Measurements from ENCODE around the gene CCNL2. TPM values are rescaled to one million over a fixed set of nuclear protein-coding genes. Genes with fewer than 3 reads are reported as not detected.

The CCNL2 gene
- total and polyA plus RNA-seq, 2 of the 13 experiments (the other 11 are each of a cell fraction or from before 2014, with no cell fraction given), result 105 to 340 TPM

DNA sequence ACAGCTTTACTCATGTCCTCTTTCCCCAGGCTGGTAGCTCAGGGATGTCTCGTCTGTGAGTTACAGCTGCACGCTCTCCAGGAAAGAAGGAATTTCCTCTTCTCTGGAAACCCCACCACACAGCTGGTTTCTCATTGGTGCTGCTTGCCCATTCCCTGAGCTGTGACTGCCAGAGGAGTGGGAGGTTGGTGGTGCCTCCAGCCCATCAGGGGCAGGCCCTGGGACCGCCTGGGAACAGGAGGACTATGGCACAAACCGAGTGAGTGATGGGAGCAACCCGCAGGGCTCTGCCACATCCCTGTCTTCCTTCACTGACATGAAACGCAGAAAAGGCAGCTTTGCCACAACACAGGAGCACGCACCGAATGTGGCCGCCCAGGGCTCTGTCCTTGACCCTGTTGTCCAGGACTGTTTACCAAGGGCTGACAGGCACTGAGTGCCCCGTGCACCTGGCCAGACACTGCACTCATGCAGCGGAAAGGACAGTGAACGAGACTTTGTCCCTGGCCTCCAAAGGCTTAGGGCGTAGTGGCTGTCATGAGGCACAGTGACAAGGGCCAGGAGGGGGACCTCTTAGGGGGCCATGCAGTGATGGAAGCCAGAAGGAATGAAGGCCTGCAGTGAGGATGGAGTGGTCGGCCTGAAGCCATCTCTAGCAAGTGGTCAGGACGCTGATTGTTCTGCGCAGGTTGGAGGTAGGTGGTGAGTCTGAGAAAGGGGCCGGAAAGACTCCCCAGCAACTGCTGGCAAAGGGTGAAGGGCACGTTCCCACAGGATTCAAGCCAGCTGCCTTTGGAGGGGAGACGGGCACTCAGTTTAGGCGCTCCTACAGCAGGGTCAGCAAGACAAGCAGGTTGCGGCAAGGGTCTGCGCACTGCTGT, 1.7 kb upstream of the CCNL2 start (continued):
- TF ChIP-seq, protein P1, sequence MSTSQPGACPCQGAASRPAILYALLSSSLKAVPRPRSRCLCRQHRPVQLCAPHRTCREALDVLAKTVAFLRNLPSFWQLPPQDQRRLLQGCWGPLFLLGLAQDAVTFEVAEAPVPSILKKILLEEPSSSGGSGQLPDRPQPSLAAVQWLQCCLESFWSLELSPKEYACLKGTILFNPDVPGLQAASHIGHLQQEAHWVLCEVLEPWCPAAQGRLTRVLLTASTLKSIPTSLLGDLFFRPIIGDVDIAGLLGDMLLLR (CRISPR knock-in tag; IDR thresholded peaks at IDR 0.05), result no peak; the same call in 1 of the 2 replicates
- TF ChIP-seq AGO2 (optimal IDR thresholded peaks at IDR 0.05; ENCODE audit: low read depth, low read length) (peak; percentile 90), ZNF136 (CRISPR knock-in tag; IDR thresholded peaks at IDR 0.05; ENCODE audit: low read depth) (0 out of 2 replicates have a peak, but pooled peaks have one; percentile 46), SMARCC2 (IDR thresholded peaks at IDR 0.05) (no peak), NKX3-1 (CRISPR knock-in tag; IDR thresholded peaks at IDR 0.05) (peak; percentile 80; the same call in 1 of the 2 replicates), ZMAT3 (CRISPR knock-in tag; conservative IDR thresholded peaks at IDR 0.05) (peak; percentile 90), WIZ (CRISPR knock-in tag; IDR thresholded peaks at IDR 0.05) (no peak), ZNF557 (CRISPR knock-in tag; IDR thresholded peaks at IDR 0.05) (peak; percentile 79; the same call in 1 of the 2 replicates), ZBTB7B (CRISPR knock-in tag; IDR thresholded peaks at IDR 0.05) (peak; percentile 86), ERF (CRISPR knock-in tag; IDR thresholded peaks at IDR 0.05) (peak; percentile 98), KLF15 (CRISPR knock-in tag; IDR thresholded peaks at IDR 0.05; ENCODE audit: borderline replicate concordance) (no peak)
- TF ChIP-seq, protein P2, sequence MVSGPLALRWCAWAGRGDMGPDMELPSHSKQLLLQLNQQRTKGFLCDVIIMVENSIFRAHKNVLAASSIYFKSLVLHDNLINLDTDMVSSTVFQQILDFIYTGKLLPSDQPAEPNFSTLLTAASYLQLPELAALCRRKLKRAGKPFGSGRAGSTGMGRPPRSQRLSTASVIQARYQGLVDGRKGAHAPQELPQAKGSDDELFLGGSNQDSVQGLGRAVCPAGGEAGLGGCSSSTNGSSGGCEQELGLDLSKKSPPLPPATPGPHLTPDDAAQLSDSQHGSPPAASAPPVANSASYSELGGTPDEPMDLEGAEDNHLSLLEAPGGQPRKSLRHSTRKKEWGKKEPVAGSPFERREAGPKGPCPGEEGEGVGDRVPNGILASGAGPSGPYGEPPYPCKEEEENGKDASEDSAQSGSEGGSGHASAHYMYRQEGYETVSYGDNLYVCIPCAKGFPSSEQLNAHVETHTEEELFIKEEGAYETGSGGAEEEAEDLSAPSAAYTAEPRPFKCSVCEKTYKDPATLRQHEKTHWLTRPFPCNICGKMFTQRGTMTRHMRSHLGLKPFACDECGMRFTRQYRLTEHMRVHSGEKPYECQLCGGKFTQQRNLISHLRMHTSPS (CRISPR knock-in tag; IDR thresholded peaks at IDR 0.05; ENCODE audit: low read depth), result peak; percentile 75; the same call in 1 of the 2 replicates
- TF ChIP-seq, protein P3, sequence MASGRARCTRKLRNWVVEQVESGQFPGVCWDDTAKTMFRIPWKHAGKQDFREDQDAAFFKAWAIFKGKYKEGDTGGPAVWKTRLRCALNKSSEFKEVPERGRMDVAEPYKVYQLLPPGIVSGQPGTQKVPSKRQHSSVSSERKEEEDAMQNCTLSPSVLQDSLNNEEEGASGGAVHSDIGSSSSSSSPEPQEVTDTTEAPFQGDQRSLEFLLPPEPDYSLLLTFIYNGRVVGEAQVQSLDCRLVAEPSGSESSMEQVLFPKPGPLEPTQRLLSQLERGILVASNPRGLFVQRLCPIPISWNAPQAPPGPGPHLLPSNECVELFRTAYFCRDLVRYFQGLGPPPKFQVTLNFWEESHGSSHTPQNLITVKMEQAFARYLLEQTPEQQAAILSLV (CRISPR knock-in tag; IDR thresholded peaks at IDR 0.05; ENCODE audit: borderline replicate concordance), result peak; percentile 98
- TF ChIP-seq, protein P4, sequence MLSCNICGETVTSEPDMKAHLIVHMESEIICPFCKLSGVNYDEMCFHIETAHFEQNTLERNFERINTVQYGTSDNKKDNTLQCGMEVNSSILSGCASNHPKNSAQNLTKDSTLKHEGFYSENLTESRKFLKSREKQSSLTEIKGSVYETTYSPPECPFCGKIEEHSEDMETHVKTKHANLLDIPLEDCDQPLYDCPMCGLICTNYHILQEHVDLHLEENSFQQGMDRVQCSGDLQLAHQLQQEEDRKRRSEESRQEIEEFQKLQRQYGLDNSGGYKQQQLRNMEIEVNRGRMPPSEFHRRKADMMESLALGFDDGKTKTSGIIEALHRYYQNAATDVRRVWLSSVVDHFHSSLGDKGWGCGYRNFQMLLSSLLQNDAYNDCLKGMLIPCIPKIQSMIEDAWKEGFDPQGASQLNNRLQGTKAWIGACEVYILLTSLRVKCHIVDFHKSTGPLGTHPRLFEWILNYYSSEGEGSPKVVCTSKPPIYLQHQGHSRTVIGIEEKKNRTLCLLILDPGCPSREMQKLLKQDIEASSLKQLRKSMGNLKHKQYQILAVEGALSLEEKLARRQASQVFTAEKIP (CRISPR knock-in tag; IDR thresholded peaks at IDR 0.05; ENCODE audit: borderline replicate concordance), result no peak
- TF ChIP-seq, protein P5, sequence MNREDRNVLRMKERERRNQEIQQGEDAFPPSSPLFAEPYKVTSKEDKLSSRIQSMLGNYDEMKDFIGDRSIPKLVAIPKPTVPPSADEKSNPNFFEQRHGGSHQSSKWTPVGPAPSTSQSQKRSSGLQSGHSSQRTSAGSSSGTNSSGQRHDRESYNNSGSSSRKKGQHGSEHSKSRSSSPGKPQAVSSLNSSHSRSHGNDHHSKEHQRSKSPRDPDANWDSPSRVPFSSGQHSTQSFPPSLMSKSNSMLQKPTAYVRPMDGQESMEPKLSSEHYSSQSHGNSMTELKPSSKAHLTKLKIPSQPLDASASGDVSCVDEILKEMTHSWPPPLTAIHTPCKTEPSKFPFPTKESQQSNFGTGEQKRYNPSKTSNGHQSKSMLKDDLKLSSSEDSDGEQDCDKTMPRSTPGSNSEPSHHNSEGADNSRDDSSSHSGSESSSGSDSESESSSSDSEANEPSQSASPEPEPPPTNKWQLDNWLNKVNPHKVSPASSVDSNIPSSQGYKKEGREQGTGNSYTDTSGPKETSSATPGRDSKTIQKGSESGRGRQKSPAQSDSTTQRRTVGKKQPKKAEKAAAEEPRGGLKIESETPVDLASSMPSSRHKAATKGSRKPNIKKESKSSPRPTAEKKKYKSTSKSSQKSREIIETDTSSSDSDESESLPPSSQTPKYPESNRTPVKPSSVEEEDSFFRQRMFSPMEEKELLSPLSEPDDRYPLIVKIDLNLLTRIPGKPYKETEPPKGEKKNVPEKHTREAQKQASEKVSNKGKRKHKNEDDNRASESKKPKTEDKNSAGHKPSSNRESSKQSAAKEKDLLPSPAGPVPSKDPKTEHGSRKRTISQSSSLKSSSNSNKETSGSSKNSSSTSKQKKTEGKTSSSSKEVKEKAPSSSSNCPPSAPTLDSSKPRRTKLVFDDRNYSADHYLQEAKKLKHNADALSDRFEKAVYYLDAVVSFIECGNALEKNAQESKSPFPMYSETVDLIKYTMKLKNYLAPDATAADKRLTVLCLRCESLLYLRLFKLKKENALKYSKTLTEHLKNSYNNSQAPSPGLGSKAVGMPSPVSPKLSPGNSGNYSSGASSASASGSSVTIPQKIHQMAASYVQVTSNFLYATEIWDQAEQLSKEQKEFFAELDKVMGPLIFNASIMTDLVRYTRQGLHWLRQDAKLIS (CRISPR knock-in tag; IDR thresholded peaks at IDR 0.05), result peak; percentile 72; the same call in 1 of the 2 replicates
- TF ChIP-seq, protein P6, sequence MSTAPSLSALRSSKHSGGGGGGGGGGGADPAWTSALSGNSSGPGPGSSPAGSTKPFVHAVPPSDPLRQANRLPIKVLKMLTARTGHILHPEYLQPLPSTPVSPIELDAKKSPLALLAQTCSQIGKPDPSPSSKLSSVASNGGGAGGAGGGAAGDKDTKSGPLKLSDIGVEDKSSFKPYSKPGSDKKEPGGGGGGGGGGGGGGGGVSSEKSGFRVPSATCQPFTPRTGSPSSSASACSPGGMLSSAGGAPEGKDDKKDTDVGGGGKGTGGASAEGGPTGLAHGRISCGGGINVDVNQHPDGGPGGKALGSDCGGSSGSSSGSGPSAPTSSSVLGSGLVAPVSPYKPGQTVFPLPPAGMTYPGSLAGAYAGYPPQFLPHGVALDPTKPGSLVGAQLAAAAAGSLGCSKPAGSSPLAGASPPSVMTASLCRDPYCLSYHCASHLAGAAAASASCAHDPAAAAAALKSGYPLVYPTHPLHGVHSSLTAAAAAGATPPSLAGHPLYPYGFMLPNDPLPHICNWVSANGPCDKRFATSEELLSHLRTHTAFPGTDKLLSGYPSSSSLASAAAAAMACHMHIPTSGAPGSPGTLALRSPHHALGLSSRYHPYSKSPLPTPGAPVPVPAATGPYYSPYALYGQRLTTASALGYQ (CRISPR knock-in tag; IDR thresholded peaks at IDR 0.05), result peak; percentile 84
